Fibroblast of the aortic adventitia (primary cell): ENCODE results near the gene ROBO3. TPM values are rescaled to one million over a fixed set of nuclear protein-coding genes. Genes with fewer than 3 reads are reported as not detected.
A peak's percentile ranks its signal among the peaks of the same experiment; 100 is the strongest.

Source experiments
- DNase-seq: peaks from one replicate; pipeline ENCODE4 v3.0.0-alpha.2; 2010; ENCODE audit warnings: low read depth
- H3K4me3 ChIP-seq: 2 replicates; pipeline ENCODE4 v1.5.1; 2011; ENCODE audit warnings: low read depth, mild to moderate bottlenecking, control low read depth, low read length, moderate library complexity
- CTCF ChIP-seq: IDR thresholded peaks from 2 replicates; pipeline ENCODE4 v1.5.1; 2011; ENCODE audit warnings: mild to moderate bottlenecking, low read length, control low read depth, inconsistent platforms; ENCODE audit not compliant: insufficient read depth
- total RNA-seq: library from RNA; depleted of rRNA; stranded (reverse); fragments of >200 nt; gene quantifications from 2 replicates; pipeline ENCODE4 v1.2.3, GENCODE V29; 2012; ENCODE audit warnings: low replicate concordance

ROBO3 gene
- total RNA-seq, 1 donor, result 13.6 TPM

DNA sequence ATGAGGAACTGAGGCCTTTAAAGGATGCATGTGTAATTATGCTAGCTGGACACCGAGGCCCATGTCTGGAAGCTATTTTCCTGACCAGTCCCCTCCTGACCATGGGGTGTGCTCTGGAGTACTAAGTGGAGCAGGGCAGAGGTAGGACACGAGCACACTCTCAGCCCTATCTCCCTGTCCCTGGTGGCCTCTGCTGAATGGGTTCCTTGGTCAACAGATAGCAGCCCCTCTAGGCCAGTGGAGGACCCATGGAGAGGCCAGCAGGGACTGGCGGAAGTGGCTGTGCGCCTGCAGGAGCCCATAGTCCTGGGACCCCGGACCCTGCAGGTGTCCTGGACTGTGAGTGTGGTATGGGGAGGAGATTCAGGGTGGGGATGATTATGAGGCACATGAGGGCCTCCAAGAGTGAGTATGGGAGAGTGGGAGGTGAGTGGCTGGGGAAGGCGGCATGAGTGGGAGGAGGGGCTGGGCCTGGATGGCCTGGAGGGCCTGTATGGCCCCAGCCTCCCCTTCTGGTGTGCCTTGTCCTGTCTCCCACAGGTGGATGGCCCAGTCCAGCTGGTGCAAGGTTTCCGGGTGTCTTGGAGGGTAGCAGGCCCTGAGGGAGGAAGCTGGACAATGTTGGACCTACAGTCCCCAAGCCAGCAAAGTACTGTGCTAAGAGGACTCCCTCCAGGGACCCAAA lies 9.5 kb downstream of the ROBO3 start:
- TF ChIP-seq CTCF, result no peak
- no peak overlapping the region for H3K4me3 ChIP-seq
- DNase-seq, result no peak

- TF ChIP-seq CTCF, result no peak
- DNase-seq, result no peak
Observed at GRCh38 chr11:124875401-124875800, 10.2 kb downstream of the ROBO3 start.

DNA sequence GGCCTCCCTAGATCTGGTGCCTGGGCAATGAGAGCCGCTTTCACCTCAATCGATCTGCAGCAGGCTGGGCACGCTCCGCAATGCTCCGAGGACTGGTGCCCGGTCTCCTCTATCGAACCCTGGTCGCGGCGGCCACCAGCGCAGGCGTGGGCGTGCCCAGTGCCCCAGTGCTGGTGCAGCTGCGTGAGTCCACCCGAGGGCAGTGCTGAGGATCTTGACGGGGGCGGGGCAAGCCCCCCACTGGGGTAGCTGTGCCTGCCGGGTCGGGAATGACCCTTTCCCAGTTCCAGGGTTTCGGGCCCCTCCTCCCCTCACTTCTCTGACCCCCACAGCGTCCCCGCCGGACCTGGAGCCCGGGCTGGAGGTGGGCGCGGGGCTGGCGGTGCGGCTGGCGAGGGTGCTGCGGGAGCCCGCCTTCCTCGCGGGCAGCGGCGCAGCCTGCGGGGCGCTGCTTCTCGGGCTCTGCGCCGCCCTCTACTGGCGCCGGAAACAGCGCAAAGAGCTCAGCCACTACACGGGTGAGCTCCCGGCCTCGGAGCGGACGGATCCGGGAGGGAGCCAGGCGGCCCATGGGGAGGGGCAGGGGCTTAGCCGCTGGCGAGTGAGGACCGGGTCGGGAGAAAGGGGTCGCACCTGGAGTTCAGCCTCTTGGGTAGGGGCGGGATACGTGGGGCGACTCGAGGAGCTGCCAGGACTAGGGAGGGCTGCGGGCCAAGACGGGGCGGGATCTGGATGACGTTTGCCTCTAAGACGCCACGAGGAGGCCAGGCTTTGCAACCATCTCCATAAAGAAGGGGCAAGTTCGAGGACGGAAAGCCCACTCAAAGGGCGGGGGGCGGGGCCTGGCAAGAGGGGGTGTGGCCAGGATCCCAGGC lies 10.9 kb downstream of the ROBO3 start:
- peak; percentile 96 for DNase-seq
- peak; percentile 68 for TF ChIP-seq CTCF

More at GRCh38 chr11:124875401-124875800, 10.2 kb downstream of the ROBO3 start:
- peak overlapping the region; percentile 71 for H3K4me3 ChIP-seq

GRCh38 chr11:124876818-124877630 lies 11.8 kb downstream of the ROBO3 start:
- no peak for TF ChIP-seq CTCF
- H3K4me3 ChIP-seq, result peak overlapping the region; percentile 71
- DNase-seq, result no peak

More for the DNA sequence above, 10.9 kb downstream of the ROBO3 start:
- peak overlapping the region; percentile 71 for H3K4me3 ChIP-seq

GRCh38 chr11:124877631-124877909 lies 12.3 kb downstream of the ROBO3 start:
- DNase-seq, result no peak
- peak overlapping the region; percentile 71 for H3K4me3 ChIP-seq
- no peak for TF ChIP-seq CTCF

DNA sequence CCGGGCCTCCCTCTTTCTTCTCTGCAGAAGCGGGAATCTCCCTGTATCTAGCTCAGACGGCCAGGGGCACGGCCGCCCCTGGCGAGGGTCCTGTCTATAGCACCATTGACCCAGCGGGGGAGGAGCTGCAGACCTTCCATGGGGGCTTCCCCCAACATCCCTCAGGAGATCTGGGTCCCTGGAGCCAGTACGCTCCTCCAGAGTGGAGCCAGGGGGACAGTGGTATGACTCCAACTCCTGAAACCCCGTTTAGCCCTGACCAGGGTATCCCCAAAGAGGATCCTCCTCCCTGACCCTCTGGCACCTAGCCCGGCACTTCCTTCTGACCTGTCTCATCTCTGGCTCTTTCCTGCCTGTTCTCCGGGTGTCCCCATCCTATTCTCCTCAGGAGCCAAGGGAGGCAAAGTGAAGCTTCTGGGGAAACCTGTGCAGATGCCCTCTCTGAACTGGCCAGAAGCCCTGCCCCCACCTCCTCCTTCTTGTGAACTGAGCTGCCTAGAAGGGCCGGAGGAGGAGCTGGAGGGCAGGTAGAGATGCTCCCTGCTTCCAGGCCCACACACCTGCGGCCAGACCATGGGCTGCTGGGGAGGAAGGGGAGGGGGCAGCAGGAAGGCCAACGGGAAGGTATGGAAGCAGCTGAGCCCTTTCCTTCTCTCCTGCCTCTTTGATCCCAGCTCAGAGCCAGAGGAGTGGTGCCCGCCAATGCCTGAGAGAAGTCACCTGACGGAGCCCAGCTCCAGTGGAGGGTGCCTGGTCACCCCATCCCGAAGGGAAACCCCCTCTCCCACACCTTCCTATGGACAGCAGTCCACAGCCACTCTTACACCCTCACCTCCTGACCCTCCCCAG lies 12.9 kb downstream of the ROBO3 start:
- DNase-seq, result no peak
- no peak overlapping the region for H3K4me3 ChIP-seq
- TF ChIP-seq CTCF, result no peak
